Lung (tissue), 13 donors: ENCODE data around the gene FMR1. TPM values are rescaled to one million over a fixed set of nuclear protein-coding genes. Genes with fewer than 3 reads are reported as not detected.

Experiments
- ATAC-seq: fragments of 200-7000 bp; cut with Tn5 transposase; one replicate; pipeline ENCODE4 v1.9.1; 2020; ENCODE audit warnings: moderate number of reproducible peaks; ENCODE audit not compliant: insufficient read depth, low FRiP score
- DNase-seq, 3 donors: peaks; one replicate each; pipeline ENCODE4 v3.0.0-alpha.2; 2013 to 2017
- H3K27ac ChIP-seq, 2 donors: one replicate each; pipeline ENCODE4 v1.5.1; 2013; ENCODE audit warnings: mild to moderate bottlenecking in 2 of 2, moderate library complexity in 2 of 2, control low read depth in 1 of 2, inconsistent platforms in 1 of 2, low read depth in 1 of 2, low read length in 1 of 2
- H3K27me3 ChIP-seq, 3 donors: one replicate each; pipeline ENCODE4 v1.5.1; 2013; ENCODE audit warnings: low read length in 2 of 3; ENCODE audit not compliant: control insufficient read depth in 3 of 3, insufficient read depth in 3 of 3
- H3K36me3 ChIP-seq, 4 donors: one replicate each; pipeline ENCODE4 v1.5.1; 2013; ENCODE audit warnings: low read length in 4 of 4, mild to moderate bottlenecking in 1 of 4, moderate library complexity in 1 of 4; ENCODE audit not compliant: control insufficient read depth in 4 of 4, insufficient read depth in 4 of 4
- H3K4me1 ChIP-seq, 5 donors: one replicate each; pipeline ENCODE4 v1.5.1; 2013; ENCODE audit warnings: low read length in 5 of 5, mild to moderate bottlenecking in 2 of 5, moderate library complexity in 1 of 5; ENCODE audit not compliant: control insufficient read depth in 5 of 5, insufficient read depth in 5 of 5
- H3K4me3 ChIP-seq: one replicate; pipeline ENCODE4 v1.5.1; 2013; ENCODE audit warnings: mild to moderate bottlenecking, control low read depth, moderate library complexity
- H3K9ac ChIP-seq, 2 donors: one replicate each; pipeline ENCODE4 v1.5.1; 2013; ENCODE audit warnings: low read length in 2 of 2, control low read depth in 1 of 2; ENCODE audit not compliant: insufficient read depth in 1 of 2
- H3K9me3 ChIP-seq, 4 donors: one replicate each; pipeline ENCODE4 v1.5.1; 2013; ENCODE audit warnings: low read length in 3 of 4, mild to moderate bottlenecking in 1 of 4, moderate library complexity in 1 of 4; ENCODE audit not compliant: control insufficient read depth in 4 of 4, insufficient read depth in 3 of 4
- CTCF ChIP-seq: IDR thresholded peaks from 2 replicates; pipeline ENCODE4 v1.5.1; 2012; ENCODE audit warnings: mild to moderate bottlenecking; ENCODE audit errors: control extremely low read depth, extremely low read depth
- WGBS, 2 donors: extraction: QIAGEN DNeasy Blood & Tissue Kit; methylation state at CpG; one replicate each; pipeline ENCODE4 v1.1.7; 2013; 5-methylcytosine and 5-hydroxymethylcytosine counted together
- polyA plus RNA-seq, 2 donors: library from polyadenylated mRNA; stranded (reverse); fragments of 200-250 nt; gene quantifications; one replicate each; pipeline ENCODE4 v1.2.1, GENCODE V29; 2013
- small RNA-seq: library from RNA; depleted of rRNA; stranded (forward); fragments of <200 nt; gene quantifications from one replicate; pipeline ENCODE3, GENCODE V24; 2014; ENCODE audit warnings: low replicate concordance
- total RNA-seq, 2 donors: library from RNA; depleted of rRNA in 1 of 2; stranded (reverse); fragments of >200 nt in 1 of 2; gene quantifications; one replicate each; pipeline ENCODE4 v1.2.1, GENCODE V29; 2014 to 2021
- donor health status: control.
- donor health status: control.
- donor health status: Bipolar disorder and iron deficiency.
- donor health status: healthy.
- donor health status: DM: yes; HTN: yes; CAD: no.

Gene FMR1
- total and polyA plus RNA-seq, 4 donors = 18.4 to 105 (median 30.7) TPM

- Histone ChIP-seq H3K9ac (no peak overlapping the region), H3K27me3 (no peaks in the 10 kb centered on the region), H3K36me3 (no peaks in the 10 kb centered on the region), H3K9me3 (no peaks in the 10 kb centered on the region), H3K27ac (no peak overlapping the region), H3K4me1 (no peaks in the 10 kb centered on the region), H3K4me3 (no peak overlapping the region)
- TF ChIP-seq CTCF = no peak
- no peak for DNase-seq
- no peak for ATAC-seq
- WGBS, 2 donors = 42 to 55% methylated on average over 1 of the region's 1 CpG
These were observed 50.8 kb downstream of the FMR1 start for GRCh38 chrX:147962476-147962875.

- Histone ChIP-seq H3K27ac (no peak overlapping the region), H3K4me3 (no peak overlapping the region), H3K4me1 (no peaks in the 10 kb centered on the region), H3K27me3 (no peaks in the 10 kb centered on the region), H3K9me3 (peaks cover 0 to 3% (median 0%) of the 10 kb centered on the region in 4 donors), H3K36me3 (no peaks in the 10 kb centered on the region), H3K9ac (no peak overlapping the region)
- ATAC-seq = no peak
- no peak for TF ChIP-seq CTCF
- no peak for DNase-seq
- WGBS, 2 donors = 64 to 81% methylated on average over 6 of the region's 6 CpGs
These were observed 67.2 kb downstream of the FMR1 start for GRCh38 chrX:147978931-147979330.

- TF ChIP-seq CTCF = no peak
- WGBS, 2 donors = 92 to 95% methylated on average over 23 to 35 of the region's 35 CpGs
- Histone ChIP-seq H3K9ac (no peak within 1 kb of the TSS), H3K27ac (no peak within 1 kb of the TSS), H3K4me3 (no peak within 1 kb of the TSS), H3K27me3 (no peaks in the 10 kb centered on the region), H3K36me3 (no peaks in the 10 kb centered on the region), H3K4me1 (no peaks in the 10 kb centered on the region), H3K9me3 (peaks cover 0 to 3% (median 0%) of the 10 kb centered on the region in 4 donors)
- DNase-seq (no peak), ATAC-seq (no peak)
These were observed 69.5 kb downstream of the FMR1 start, which contains the start of gene FMR1NB for GRCh38 chrX:147981038-147981752. Gene FMR1NB, plus strand, starts transcription at chrX:147981337. Its CDS starts 66 bp downstream, at chrX:147981403.

Small RNA genes lying within 50 kb of the gene (small RNA-seq; reads per million reads assigned to genes)
- not detected for gene RF02118

Other genes with a start within 250 kb of the FMR1 start
- gene FMR1NB, start 69.4 kb downstream of the FMR1 start, total RNA-seq = not detected
- not detected for gene FMR1NB, start 69.4 kb downstream of the FMR1 start, polyA plus RNA-seq